GM12801 (cell line): ENCODE results near the gene PARD3B.

ENCODE experiments used
- TF ChIP-seq, protein P1 (sequence below): IDR thresholded peaks from one replicate; pipeline ENCODE4 v1.5.1; 2011; ENCODE audit warnings: control low read depth; ENCODE audit not compliant: insufficient read length; ENCODE audit errors: extremely low read depth

The PARD3B gene

DNA sequence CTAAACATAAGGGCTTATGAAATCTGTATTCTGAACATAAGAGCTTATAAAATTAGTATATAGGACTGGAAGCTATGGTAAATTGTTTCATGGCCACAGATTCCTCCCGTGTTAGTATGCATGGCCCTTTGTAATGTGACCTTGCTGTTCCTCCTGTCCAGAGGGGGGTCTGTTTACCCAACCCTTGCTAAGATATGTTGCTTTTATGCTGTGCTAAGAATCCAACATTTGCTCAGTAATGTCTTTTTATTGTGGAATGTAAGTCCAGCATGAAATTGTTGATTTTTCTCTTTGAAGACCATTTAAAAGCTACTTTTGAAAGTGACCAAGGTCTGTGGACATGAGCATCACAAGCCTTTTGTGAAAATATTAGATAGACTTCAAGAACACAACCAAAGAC lies 485.4 kb downstream of the PARD3B start:
- TF ChIP-seq, protein P1, sequence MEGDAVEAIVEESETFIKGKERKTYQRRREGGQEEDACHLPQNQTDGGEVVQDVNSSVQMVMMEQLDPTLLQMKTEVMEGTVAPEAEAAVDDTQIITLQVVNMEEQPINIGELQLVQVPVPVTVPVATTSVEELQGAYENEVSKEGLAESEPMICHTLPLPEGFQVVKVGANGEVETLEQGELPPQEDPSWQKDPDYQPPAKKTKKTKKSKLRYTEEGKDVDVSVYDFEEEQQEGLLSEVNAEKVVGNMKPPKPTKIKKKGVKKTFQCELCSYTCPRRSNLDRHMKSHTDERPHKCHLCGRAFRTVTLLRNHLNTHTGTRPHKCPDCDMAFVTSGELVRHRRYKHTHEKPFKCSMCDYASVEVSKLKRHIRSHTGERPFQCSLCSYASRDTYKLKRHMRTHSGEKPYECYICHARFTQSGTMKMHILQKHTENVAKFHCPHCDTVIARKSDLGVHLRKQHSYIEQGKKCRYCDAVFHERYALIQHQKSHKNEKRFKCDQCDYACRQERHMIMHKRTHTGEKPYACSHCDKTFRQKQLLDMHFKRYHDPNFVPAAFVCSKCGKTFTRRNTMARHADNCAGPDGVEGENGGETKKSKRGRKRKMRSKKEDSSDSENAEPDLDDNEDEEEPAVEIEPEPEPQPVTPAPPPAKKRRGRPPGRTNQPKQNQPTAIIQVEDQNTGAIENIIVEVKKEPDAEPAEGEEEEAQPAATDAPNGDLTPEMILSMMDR, result no peak

DNA sequence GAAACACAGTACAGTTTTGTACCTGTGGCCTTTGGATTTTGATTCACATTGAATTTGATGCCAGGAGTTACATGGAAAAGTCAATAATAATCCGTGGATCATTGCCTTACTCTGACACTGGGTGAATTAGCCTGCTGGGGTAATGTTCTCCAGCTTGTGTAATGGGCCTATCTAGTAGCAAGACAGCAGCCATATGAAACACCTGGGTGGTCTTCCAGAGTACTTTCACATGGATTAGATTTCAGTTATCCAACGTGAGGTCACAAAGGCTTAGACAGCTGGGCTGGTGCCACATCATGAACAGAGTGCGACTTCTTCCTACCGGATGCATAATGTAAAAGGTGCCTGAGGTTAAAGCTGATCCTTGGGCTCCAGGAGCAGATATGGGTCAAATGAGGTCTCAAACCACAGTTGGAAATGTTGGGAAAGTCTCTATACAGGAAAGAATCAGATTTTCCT lies 486.8 kb downstream of the PARD3B start:
- TF ChIP-seq, protein P1, result no peak

DNA sequence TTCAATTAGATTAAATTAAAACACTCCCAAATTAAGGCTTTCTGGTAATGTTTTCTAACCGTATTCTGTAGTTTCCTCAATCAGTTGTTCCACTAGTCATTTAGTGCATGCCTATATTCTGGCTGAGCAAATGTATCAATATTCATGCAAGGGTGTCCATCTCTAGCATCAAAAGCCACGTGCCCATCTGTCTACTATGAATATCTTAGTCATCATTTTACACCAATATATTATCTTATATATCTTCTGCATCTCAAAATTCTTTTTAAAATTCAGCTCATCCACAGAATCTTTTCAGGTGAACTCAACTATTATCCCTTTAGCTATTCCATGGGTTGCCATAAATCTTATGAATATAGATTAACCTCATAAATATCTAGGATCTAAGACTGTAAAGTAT lies 488.2 kb downstream of the PARD3B start:
- TF ChIP-seq, protein P1, result no peak

DNA sequence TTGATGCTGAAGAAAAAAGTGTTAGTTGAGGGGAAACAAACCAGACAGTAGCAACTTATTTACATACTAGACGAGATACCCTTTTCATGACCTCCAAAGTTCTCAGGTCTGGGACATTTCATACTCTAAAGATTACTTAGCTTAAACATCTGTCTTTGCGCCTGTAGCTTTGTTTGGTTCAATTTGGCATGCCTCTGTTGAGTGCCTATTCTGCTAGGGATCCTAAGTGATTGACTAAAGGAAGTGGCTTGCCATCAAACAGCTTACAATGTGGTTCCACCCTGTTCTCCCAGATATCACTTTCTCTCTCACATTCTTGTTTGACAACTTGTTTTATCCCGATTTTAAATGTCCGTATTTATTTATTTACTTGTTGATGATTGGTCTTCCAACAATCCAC lies 488.8 kb downstream of the PARD3B start:
- TF ChIP-seq, protein P1, result no peak

DNA sequence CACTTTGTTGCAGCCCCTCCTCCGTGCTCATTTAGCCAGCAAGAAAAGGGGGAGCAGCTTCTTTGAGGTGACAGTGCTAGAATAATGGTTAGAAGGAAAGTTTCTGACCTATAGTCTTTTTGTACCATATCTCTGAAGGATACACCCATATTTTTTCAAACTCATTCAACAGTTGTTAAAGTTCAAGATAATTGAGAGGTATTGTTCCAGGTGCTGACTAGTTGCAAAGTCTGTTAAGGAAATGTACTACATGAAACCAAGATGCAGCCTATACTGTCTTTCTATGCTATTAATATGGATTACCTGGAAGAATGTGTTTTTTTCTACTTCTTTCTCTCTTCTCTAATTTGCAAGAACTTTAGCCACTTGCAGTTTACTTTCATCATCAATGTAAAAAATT lies 495.0 kb downstream of the PARD3B start:
- TF ChIP-seq, protein P1, result no peak

DNA sequence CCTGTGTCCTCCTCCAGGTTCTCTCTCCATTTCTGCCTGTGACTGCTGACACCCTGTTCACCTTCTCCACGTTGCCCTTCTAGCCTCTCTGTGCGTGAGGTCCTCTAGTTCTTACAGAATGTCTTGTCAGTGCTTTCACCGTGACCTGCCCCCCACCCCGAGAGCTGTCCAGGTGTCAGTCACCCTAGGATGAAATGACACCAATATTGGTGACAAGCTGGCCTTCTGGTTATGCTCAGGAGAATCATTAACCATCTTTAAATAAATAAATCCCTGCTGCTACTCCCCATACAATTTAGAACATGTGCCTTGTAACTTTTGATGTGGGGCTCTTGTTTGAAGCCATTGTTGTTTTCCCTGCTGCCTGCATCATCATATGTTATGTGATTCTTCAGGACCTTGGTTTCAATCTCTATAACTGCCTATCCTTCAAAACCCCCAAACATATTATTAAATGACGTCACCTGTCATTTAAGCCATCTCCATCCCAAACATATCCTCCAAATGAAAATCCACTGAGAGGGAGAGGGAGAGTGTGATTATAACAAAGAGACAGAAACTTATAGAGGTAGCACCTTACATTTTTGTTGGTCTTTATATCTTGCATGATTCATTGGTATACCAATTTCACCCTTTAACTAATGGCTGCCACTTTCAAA lies 496.3 kb downstream of the PARD3B start:
- TF ChIP-seq, protein P1, result no peak

DNA sequence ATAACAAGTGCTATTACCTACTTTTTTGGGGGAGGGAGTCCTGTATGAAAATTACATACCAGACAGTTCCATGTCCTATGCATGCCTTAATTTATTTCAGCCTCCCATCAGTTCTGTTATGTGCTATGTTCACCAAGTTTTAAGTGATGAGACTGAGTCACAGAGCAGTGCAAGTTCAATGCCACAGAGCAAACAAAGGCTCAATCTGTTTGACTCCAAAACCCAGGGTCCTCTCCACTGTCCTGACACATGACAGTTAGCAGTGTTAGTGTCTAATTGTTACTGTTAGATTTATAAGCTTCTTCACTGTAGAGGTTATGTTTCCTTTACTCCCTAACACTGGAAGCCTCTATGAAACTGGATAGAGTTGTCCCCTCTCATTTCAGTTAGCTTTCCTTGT lies 498.0 kb downstream of the PARD3B start:
- TF ChIP-seq, protein P1, result no peak
